Stimulated activated naive CD8-positive, alpha-beta T cell treated with anti-CD3 and anti-CD28 coated beads, Interleukin-15, Interleukin-2, amounts not matched to agents 100 U/mL and 50 U/mL, for 24 hours (primary cell): ENCODE results near the gene RRM2.

Source experiments
- ATAC-seq: fragments of 150-1000 bp; cut with Tn5 transposase; one replicate; pipeline ENCODE4 v1.10.0; 2021
- DNase-seq: peaks from one replicate; pipeline ENCODE4 v3.0.0; 2021

The RRM2 gene

DNA sequence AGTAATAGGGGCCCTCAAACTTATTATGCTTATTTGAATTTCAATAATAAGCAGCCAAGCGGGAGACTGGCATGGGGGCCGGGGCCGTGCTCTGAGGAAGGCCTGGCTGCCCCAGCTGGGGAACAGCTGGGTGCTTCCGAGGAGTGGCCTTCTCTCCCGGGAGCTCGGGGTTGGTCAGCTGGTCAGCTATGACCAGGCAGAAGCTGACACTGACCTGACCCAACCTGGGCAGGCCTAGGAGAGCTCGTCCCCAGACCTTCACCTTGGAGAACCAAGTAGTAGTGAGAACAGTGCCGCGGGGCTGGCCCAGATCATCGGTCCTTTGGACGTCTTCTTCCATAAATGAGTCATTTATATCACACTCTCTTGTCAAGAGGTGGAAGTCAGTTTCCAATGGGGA, 36.1 kb downstream of the RRM2 start:
- ATAC-seq (no peak), DNase-seq (no peak)

DNA sequence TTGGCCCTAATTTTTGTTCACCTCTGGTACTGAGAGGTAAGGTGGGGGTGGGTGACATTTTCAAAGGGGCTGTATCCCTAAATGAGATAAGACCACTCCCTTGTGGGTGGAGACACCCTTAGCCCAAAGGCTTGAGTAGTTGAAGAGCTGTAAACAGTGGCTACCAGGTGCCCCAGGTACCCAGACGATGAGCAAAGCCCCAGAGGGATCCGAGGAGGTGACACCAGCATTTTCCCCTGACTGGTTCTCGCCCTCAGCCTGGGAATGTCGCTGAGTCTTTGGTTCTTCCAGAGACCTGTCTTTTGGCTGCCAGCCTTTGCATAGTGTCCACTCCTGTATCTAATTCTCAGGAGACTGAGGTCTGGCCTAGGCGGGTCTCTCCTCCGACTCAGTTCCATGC, 36.5 kb downstream of the RRM2 start:
- no peak for DNase-seq
- no peak for ATAC-seq

DNA sequence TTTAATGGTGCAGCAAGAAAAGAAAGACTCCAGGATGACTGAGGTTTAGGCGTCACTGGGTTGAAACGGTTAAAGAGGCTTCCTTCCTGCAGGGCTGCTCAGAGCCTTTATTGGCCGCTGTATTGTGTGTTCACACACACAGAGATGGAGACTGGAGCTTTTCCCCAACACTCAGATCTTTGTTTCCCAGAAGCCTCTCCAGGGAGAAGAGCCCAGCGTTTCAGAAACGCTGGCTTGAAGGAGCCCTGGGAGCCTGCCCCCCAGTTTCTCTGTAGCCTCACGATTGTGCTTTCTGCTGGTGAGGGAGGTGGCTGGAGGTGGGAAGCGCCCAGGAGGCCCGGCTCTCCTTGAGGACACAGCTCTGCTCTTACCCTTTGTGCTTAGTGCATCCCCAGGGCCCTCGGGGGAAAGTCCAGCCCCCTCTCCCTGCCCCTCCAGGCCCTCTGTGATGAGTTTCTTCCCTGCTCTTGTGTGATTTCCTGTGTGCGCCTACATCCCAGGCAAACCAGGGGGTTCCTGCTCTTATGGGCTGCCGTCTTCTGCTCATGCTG, 37.1 kb downstream of the RRM2 start:
- ATAC-seq (no peak), DNase-seq (no peak)

DNA sequence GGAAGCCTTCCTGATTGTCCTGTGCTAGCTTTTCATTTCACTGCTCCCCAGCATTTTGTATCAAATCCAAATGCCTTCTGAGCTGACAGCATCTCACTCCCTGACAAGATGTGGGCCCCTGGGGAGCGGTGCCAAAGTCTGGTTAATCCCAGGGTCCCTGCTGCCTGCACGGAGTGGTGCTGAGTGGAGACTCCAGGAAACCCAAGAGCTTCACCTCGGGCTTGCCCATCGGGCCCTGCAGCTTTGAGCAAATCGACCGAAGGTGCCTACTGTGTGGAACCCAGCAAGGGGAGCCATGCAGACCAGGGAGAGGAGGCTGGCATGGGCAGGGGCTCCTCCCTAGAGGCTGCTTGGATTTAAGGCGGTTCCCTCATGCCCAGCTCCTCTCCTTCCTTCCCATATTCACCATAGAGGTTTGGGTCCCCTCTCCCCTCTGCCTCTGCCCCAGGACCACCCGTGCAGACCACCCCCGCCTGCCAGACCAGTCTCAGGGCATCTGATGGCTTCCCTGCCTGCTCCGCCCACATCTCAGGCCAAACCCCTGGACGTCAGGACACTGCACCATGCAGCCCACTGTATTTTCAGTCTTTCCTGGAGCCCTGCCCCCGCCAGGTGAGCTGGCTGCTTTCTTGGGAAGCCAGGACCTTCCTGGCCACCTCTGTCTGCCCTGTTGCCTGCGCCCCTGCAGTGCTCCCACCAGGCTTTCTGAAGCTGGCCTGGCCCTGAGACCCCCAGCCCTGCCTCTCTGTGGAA, 37.8 kb downstream of the RRM2 start:
- DNase-seq (no peak), ATAC-seq (no peak)

DNA sequence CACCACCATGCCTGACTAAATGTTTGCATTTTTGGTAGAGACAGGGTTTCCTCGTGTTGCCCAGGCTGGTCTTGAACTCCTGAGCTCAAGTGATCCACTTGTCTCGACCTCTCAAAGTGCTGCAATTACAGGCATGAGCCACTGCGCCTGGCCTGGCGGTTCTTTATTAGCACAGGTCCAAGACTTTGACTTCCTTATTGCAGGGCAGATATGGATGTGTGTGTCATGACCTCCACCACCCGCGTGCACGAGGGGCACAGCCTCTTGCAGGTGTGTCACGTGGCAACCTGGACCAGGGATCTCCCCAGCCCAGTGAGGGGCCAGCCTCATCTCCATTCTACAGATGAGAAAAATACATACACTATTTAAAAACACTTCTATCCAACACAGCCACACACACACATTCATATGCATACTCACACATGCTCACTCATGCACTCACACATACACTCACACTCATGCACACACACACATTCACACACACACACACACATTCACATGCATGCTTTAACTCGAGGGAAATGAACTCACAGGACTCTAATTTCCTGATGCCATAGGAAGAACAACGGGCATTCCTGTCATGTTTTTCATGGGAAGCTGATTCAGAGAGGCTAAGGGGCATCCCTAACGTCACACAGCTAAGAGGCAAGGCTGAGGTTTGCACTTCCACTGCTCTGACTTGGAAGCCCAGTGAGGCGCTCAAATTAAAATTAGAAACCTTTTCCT, 38.8 kb downstream of the RRM2 start:
- DNase-seq: no peak
- no peak for ATAC-seq

DNA sequence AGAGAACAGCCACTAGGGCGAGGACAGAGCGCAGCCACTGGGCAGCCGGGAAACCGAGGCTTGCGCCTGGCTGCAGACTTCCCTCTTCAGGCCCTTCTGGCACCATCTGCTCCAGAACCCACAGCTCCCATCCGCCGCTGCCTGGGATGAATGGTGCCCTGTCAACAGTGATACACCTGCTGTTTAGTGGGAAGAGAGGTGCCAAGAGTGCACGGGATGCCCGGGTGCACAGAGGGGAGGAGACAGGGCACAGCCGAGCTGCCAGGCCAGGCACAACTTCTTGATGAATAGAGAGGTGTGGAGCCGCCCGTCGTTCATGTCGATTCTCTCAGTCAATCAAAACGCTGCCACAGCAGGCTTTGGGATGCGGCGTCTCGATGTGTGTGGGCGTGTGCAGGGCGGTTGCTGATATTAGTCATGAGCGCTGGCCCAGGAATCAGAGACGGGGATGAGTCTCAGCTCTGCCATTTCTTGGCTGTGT, 39.5 kb downstream of the RRM2 start:
- ATAC-seq: no peak
- DNase-seq: no peak

DNA sequence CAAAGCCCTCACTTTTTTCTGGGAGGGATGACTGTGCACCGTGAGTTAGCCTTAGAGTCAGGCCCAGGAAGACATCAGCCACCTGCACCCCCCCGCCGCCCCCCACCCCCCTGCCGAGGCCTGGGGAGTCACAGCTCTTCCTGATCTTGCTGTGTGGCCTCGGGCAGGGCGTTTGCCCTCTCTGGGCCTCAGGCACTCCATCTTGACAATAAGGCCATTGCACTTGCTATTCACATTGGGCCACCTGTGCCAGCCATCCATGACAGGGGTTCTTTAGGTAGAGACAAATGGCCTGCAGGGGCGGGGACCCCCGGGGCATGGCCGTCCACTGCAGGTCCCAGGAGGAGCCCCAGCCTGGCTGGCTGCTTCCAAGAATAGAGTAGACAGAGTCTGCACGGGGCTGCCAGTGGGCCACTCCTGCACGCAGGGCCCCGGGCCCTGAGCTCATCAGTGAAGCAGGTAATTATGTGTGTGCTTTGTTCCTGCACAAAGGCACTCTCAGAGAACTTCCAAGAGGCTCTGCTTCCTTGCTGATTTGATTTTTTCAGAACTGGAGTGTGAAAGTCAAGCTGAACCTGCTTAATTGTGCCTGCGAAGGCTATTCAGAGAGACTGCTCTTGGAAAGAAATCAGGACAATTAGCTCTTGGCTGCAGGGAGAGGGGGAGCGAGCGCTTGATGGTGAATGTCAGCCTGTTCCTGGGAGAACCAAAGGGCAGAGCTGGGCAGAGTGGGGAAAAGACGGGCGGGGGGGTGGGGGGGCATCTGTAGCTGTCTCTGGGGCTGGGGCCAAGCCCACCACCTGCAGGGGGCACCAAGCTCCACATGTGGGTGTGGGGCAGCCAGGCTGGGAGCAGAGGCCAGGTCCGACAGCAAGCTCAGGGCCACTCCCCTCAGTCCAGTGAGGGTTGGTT, 40.3 kb downstream of the RRM2 start:
- no peak for DNase-seq
- ATAC-seq: no peak

DNA sequence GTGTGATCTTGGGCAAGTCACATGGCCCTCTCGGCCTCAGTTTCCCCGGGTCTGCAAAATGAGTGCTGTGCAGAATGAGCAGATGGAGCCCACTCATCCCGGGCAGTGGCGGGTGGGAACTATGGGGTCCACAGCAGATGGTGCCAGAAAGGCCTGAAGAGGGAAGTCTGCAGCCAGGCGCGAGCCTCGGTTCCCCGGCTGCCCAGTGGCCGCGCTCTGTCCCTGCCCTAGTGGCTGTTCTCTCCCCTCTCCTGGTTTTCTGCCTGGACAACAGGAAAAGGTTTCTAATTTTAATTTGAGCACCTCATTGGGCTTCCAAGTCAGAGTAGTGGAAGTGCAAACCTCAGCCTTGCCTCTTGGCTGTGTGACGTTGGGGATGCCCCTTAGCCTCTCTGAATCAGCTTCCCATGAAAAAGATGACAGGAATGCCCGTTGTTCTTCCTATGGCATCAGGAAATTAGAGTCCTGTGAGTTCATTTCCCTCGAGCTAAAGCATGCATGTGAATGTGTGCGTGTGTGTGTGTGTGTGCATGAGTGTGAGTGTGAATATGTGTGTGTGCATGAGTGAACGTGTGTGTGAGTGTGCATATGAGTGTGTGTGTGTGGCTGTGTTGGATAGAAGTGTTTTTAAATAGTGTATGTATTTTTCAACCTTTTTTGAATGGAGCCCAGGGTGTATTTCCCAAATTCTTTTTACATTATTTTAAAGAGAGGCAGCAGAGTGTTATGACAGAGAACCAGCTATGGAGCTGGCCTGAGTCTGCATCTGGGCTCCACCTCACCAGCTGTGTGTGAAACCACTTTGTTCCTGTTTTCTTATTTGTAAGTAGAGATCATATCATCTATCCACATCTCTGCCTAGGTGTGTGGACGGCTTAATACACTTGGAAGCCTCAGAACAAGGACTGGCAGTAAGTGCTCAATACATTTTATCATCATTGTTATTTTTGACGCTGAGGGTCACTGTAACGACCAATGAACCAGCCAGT, 41.3 kb downstream of the RRM2 start:
- ATAC-seq (no peak), DNase-seq (no peak)

DNA sequence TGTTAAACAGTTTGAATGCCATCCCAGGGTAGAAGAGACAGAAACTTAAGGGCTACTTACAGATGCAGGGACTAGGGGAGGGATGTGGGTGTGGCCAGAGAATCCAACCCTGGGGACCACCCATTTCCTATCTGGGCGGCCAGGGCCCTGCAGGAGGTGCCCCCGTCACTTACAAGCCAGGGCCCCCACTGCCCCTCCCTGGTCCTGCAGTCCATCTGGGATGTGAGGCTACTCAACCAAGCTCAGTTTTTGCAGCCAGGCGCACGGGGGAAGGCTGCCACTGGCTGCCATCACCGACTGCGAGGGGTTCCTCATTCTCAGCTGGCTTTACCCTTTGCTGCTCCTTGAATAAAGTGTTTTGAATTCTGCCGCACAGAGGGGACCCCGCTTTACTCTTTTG, 42.1 kb downstream of the RRM2 start:
- no peak for ATAC-seq
- no peak for DNase-seq

DNA sequence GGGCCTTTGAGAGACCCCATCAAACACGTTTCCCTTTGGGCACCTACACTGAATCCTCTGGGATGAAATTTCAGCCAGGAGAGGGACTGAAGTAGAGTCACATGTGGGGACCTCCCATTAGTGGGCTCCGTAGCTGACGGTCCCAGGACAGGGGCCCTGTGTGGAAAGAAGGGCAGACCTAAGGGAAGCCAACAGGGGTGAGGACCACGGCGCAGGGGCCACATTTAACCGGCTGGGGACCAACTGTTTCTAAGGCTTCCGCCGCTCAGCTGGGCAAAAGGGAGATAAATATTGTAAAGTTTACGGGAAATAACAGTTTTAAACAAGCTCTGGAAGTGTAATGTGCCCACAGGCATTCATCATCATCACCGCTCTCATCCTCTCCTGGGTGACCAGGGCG, 42.7 kb downstream of the RRM2 start:
- DNase-seq: no peak
- no peak for ATAC-seq

DNA sequence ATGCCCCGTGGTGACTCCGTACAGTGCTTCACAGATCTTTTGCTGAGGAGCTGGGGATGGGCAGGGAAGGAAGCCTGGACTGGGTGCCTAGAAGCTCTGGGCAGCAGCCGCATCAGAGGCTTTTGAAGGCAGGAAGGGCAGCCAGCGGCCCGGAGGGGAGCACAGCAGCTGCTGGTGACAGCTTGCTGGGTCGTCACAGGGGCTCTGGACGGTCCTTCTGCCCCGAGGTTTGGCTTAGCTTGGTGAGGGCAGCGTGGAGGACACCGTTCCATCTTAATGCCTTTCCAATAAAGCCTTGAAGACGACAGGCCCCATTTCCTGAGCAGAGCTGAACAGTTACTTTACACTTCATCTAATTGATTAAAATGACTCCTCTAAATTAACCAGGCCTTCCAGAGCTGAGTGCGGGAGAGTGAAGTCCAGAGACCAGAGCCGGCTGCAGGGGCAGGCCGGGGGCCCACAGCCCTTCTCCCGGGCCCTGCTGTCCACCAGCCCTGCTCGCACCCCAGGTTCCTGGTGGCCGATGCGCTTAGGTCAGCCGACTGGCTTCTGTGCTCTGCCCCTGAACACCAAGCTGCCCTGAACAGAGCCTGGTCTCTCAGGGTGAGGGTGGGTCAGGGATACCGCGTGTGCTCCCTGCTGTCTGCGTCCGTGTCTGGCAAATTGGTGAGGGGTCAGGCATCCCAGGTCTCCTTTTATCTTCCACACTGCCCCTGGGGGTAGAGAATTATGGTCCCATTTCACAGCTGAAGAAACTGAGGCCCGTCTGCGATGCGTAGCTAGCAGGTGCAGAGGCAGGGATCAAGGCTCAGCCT, 43.5 kb downstream of the RRM2 start:
- DNase-seq (no peak), ATAC-seq (no peak)

DNA sequence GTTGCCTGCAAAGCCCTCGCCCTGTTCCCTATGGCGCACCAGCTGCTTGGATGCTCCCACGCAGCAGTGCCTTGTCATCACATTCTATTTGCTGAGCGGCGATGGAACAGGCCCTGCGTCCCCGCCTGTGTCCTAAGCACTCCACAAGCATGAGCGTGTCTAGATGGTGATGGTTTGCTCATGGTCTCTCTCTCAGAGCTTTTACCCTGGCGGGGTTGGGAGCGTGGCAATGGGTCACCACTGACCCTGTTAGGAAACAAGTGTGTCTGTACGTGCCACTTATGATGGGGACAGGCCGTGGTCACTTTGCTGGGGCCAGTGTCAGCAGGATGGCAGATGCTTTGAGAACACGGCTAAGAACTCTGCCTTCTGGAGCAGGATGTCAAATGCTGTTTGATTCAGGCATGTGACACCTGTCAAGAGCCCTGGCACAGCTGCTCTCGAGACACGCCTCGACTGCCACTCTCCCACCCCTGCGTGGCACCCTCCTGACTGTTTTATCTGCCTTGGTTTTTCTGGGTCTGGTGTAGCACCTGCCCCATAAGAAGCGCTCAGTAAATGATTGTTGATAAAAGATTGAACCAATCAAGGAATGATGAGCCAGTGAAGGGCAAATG, 44.2 kb downstream of the RRM2 start:
- ATAC-seq: no peak

DNA sequence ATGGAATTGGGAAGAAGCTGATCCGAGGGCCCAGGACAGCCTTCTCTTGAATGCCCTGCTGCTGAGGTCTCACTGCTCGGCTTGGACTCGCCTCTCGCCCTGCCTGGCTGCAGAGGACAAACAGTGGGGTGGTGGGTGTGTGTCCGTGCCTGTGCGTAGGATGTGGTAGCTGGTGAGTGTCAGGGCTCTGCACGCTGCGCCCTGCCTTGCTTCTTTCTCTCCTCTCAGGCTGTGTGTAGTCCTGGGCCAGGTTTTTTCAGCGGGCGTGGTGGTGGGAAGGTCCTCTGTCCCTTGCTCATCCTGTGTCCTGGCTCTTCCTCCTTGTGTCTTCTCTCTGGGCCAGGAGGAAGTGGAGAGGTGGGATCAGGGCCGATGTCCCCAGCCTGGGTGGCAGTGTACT, 44.8 kb downstream of the RRM2 start:
- ATAC-seq (no peak), DNase-seq (no peak)

More for the DNA sequence above, 44.2 kb downstream of the RRM2 start:
- DNase-seq: no peak

DNA sequence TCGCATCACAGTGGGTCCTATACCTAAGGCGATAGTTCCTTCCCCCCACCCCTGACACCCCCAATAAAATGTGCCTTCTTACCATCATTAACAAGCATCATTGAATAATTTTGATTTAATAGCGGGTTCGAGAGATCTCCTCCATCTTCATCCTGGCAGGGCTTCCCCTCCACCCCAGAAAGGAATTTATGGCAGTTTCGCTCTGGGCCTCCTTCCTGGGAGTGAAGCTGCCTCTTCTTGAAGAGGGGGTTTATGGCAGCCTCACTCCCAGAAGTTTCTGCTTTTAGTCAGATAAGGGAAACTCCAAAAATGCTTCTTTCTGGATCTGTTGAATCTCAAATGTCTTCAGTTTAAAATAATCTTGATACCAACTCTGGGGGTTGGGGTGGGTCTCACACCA, 45.7 kb downstream of the RRM2 start:
- ATAC-seq: no peak
- no peak for DNase-seq

DNA sequence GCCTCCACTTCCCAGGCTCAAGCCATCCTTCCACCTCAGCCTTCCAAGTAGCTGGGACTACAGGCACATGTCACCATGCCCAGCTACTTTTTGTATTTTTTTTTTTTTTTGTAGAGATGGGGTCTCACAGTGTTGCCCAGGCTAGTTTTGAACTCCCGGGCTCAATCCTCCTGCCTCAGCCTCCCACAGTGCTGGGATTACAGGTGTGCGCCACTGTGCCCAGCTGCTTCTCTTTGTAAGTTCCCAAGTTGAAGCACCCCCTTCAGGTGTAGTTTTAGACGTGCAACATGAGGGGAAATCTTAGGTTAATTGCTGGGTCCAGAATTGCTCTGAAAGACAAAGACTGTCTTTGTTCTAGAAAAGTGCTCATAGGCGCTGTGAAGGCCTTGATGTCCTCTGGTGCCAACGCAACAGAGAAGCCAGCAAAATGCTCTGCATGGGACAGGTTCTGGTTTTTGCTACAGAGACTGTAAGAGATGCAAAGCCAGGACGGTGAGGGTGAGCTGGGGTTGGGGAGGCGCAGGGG, 46.6 kb downstream of the RRM2 start:
- DNase-seq (no peak), ATAC-seq (no peak)

DNA sequence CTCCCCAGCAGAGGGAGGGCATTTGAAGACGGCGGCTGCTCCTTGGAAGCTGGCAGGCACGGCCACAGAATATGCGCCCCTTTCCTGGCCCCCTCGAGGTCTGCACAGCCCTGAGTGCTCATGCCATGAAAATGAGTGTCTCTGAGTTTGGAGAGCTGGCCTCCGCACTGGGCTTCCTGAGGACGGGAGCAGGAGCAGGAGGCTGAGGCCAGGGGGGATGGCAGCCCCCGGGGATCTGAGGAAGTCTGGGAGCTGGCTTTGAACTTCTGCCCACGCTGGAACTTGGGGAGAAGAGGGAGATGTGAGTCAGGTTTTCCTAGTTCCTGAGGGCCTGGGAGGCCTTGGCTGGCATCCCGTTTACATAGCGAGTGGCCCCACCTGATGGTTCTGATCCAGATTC, 47.0 kb downstream of the RRM2 start:
- ATAC-seq (no peak), DNase-seq (no peak)

DNA sequence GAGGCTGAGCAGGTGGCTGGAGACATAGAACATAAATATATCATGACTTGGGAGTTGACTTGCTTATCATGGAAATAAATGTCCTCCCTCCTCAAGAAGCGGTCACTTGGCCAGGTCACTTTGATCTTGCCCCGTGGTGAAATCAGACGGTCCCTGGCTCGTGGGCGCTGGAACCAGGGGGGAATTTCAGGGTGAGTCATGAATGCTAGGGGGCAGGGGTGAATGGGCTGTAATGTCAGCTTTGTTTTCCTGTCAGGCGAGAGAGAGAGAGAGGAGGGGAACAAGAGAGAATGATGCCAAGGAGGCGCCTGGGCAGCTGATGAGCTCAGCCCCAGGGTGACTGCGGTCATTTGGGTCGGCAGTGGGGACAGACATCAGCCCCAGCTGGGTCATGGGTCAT, 47.7 kb downstream of the RRM2 start:
- DNase-seq (no peak), ATAC-seq (no peak)

DNA sequence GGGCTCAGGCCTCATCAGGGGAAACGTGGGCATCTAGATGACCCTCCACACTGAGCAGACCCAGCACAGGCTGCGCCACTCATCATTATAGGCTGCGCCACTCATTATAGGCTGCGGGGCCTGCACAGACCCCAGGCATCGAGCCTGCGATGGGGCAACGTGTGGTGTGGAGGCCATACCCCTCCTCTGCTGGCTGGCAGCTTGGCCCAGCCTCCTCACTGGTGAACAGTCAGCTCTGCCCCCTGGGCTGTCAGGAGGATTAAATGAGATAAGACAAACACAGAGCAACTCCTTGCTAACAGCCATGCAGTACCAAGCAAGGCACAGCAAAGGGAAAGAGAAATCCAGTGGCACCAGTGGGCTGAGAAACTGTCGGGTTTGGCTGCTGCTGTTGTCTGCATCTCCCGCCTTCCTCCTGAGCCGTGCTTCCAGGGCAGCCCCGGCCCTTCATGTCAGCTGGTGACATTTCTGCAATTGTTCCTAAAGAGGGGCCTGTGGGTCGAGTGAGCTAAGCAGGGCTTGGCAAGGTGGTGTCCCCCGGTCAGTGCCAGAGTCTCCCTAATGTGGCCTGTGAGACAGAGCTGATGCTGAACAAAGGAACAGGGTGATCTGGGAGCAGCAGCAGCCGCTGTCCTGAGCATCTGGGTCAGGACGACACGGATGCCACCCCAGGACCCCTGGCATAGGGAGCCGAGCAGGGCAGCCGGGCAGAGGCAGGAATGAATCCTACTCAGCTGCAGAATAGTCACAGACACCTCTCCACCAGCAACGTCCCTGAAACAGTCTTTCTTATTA, 48.7 kb downstream of the RRM2 start:
- no peak for DNase-seq
- no peak for ATAC-seq
